ENCODE measurements around the gene HSD17B12.

HSD17B12 gene

DNA sequence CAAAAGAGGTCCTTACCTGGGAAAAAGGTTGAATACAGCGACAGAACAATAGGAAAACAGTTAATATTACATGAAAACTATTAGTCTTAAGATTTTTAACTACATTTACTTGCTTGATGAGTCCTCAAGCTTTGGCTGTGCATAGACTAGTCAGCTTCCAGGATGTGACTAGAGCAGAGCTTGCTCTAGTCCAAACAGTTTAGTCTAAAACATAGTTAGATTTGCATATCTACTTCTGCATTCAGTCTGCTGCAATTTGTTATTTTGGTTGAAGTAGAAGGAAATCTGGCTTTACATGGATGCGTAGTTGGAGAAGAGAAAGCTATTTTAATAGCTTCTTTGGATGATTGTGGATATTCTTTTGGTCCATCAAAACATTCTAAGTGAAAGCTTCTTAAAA is 104.8 kb downstream of the HSD17B12 start:
- Histone ChIP-seq H3K27me3 (ENCODE audit: insufficient read depth, low read length) (no peaks in the 10 kb centered on the region), H3K79me2 (ENCODE audit: insufficient read depth, low read length) (no peaks in the 10 kb centered on the region), H3K9me3 (ENCODE audit: low read length) (peaks cover 14% of the 10 kb centered on the region), H4K20me1 (ENCODE audit: insufficient read depth, low read length) (no peaks in the 10 kb centered on the region), H3K9ac (ENCODE audit: low read length) (no peak overlapping the region), H3F3A (ENCODE audit: insufficient read depth, low read length) (no peaks in the 10 kb centered on the region), H3K36me3 (ENCODE audit: insufficient read depth, low read length) (peaks cover 10% of the 10 kb centered on the region), H3K9me2 (ENCODE audit: low read depth, low read length) (no peaks in the 10 kb centered on the region), H3K4me2 (ENCODE audit: low read length) (no peak overlapping the region), H3K27ac (ENCODE audit: low read depth, low read length, poor library complexity, severe bottlenecking) (no peak overlapping the region), H3K4me3 (ENCODE audit: low read depth, low read length, poor library complexity, severe bottlenecking) (no peak overlapping the region), H2AFZ (ENCODE audit: low read length) (no peak overlapping the region), H3K4me1 (ENCODE audit: insufficient read depth, low read length, severe bottlenecking) (peaks cover 18% of the 10 kb centered on the region)
- TF ChIP-seq EZH2 (IDR thresholded peaks at IDR 0.05; ENCODE audit: borderline replicate concordance, low read length) = no peak
- TF ChIP-seq CTCF (IDR thresholded peaks at IDR 0.05; ENCODE audit: low read length) = no peak

- Histone ChIP-seq H3K4me3 (ENCODE audit: low read depth, low read length, poor library complexity, severe bottlenecking) (no peak overlapping the region), H3K79me2 (ENCODE audit: insufficient read depth, low read length) (no peaks in the 10 kb centered on the region), H4K20me1 (ENCODE audit: insufficient read depth, low read length) (no peaks in the 10 kb centered on the region), H3K4me1 (ENCODE audit: insufficient read depth, low read length, severe bottlenecking) (peaks cover 18% of the 10 kb centered on the region), H3K27ac (ENCODE audit: low read depth, low read length, poor library complexity, severe bottlenecking) (no peak overlapping the region), H3F3A (ENCODE audit: insufficient read depth, low read length) (no peaks in the 10 kb centered on the region), H3K9ac (ENCODE audit: low read length) (no peak overlapping the region), H3K9me3 (ENCODE audit: low read length) (peaks cover 14% of the 10 kb centered on the region), H3K36me3 (ENCODE audit: insufficient read depth, low read length) (peaks cover 10% of the 10 kb centered on the region), H3K27me3 (ENCODE audit: insufficient read depth, low read length) (no peaks in the 10 kb centered on the region), H3K9me2 (ENCODE audit: low read depth, low read length) (no peaks in the 10 kb centered on the region), H2AFZ (ENCODE audit: low read length) (no peak overlapping the region), H3K4me2 (ENCODE audit: low read length) (no peak overlapping the region)
- TF ChIP-seq CTCF (IDR thresholded peaks at IDR 0.05; ENCODE audit: low read length) = no peak
- no peak for TF ChIP-seq EZH2 (IDR thresholded peaks at IDR 0.05; ENCODE audit: borderline replicate concordance, low read length)
These were observed 105.5 kb downstream of the HSD17B12 start for GRCh38 chr11:43786016-43786415.

DNA sequence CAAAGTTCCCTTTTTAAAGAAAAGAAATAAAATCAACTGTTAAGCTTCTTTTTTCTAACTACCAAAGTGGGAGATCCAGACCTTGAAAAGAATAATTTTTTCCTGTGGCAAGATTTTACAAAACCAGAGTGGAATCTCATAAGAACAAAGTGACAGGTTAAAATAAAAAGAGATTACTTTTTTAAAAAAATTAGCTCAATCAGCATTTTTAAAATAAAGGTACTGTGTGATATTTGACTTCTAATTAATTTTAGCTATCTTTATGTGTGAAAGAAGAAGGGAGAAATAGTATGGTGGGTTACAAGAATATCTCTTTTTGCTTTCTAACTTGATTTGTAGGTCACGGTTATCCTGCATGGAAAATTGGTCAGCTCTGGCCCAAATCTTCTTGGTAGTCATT is 107.3 kb downstream of the HSD17B12 start:
- H3K36me3 ChIP-seq (ENCODE audit: insufficient read depth, low read length) = peaks cover 10% of the 10 kb centered on the region
- TF ChIP-seq EZH2 (IDR thresholded peaks at IDR 0.05; ENCODE audit: borderline replicate concordance, low read length) (no peak), CTCF (IDR thresholded peaks at IDR 0.05; ENCODE audit: low read length) (no peak)
- H3K4me2 ChIP-seq (ENCODE audit: low read length) = no peak overlapping the region
- no peaks in the 10 kb centered on the region for H3K9me2 ChIP-seq (ENCODE audit: low read depth, low read length)
- H2AFZ ChIP-seq (ENCODE audit: low read length) = no peak overlapping the region
- H3K9ac ChIP-seq (ENCODE audit: low read length) = no peak overlapping the region
- H3K79me2 ChIP-seq (ENCODE audit: insufficient read depth, low read length) = no peaks in the 10 kb centered on the region
- H3K9me3 ChIP-seq (ENCODE audit: low read length) = peaks cover 12% of the 10 kb centered on the region
- no peaks in the 10 kb centered on the region for H4K20me1 ChIP-seq (ENCODE audit: insufficient read depth, low read length)
- H3K27me3 ChIP-seq (ENCODE audit: insufficient read depth, low read length) = no peaks in the 10 kb centered on the region
- peaks cover 18% of the 10 kb centered on the region for H3K4me1 ChIP-seq (ENCODE audit: insufficient read depth, low read length, severe bottlenecking)
- peak overlapping the region; percentile 49 for H3K27ac ChIP-seq (ENCODE audit: low read depth, low read length, poor library complexity, severe bottlenecking)
- H3K4me3 ChIP-seq (ENCODE audit: low read depth, low read length, poor library complexity, severe bottlenecking) = no peak overlapping the region
- H3F3A ChIP-seq (ENCODE audit: insufficient read depth, low read length) = no peaks in the 10 kb centered on the region

Measured in OCI-LY1 (cell line).